NCI-H748 treated with DMSO at 0.1 percent for 48 hours (cell line): ENCODE results near the gene CDKN1A.

Experiments
- DNase-seq: peaks from one replicate; lab custom pipeline; 2025; lab: John Stamatoyannopoulos, UW

The CDKN1A gene

GRCh38 chr6:36656441-36656840, 22.1 kb upstream of the CDKN1A start:
- DNase-seq = no peak

GRCh38 chr6:36657271-36657670, 21.2 kb upstream of the CDKN1A start:
- DNase-seq = no peak

GRCh38 chr6:36657942-36658544, 20.5 kb upstream of the CDKN1A start:
- DNase-seq = no peak

- DNase-seq = no peak
These were observed 19.2 kb upstream of the CDKN1A start for GRCh38 chr6:36659271-36659670.

GRCh38 chr6:36660771-36661471, 17.6 kb upstream of the CDKN1A start:
- DNase-seq = no peak

GRCh38 chr6:36662380-36662779, 16.1 kb upstream of the CDKN1A start:
- no peak for DNase-seq

- no peak for DNase-seq
These were observed 15.7 kb upstream of the CDKN1A start for GRCh38 chr6:36662827-36663256.

GRCh38 chr6:36663504-36664446, 14.7 kb upstream of the CDKN1A start:
- DNase-seq = no peak

GRCh38 chr6:36665180-36665579, 13.3 kb upstream of the CDKN1A start:
- DNase-seq = no peak

GRCh38 chr6:36666287-36666686, 12.2 kb upstream of the CDKN1A start:
- no peak for DNase-seq

- DNase-seq = peak; percentile 78
These were observed 11.5 kb upstream of the CDKN1A start for GRCh38 chr6:36666826-36667591.

- no peak for DNase-seq
These were observed 9.9 kb upstream of the CDKN1A start for GRCh38 chr6:36668591-36668990.

GRCh38 chr6:36669002-36669401, 9.5 kb upstream of the CDKN1A start:
- no peak for DNase-seq

GRCh38 chr6:36670271-36670670, 8.2 kb upstream of the CDKN1A start:
- no peak for DNase-seq

- no peak for DNase-seq
These were observed 6.7 kb upstream of the CDKN1A start for GRCh38 chr6:36671687-36672375.

- DNase-seq = no peak
These were observed 4.6 kb upstream of the CDKN1A start for GRCh38 chr6:36673882-36674281.

- DNase-seq = no peak
These were observed 3.6 kb upstream of the CDKN1A start for GRCh38 chr6:36674942-36675341.

- DNase-seq = no peak
These were observed 2.1 kb upstream of the CDKN1A start for GRCh38 chr6:36676141-36677058.

GRCh38 chr6:36677059-36677749, 1.3 kb upstream of the CDKN1A start:
- DNase-seq = no peak
